Mucosa of descending colon (tissue), 3 donors: ENCODE data around the gene PICK1. TPM values are rescaled to one million over a fixed set of nuclear protein-coding genes. Genes with fewer than 3 reads are reported as not detected.

Experiments used
- ATAC-seq: fragments of 200-7000 bp; cut with Tn5 transposase; one replicate; pipeline ENCODE4 v1.9.1; 2020; ENCODE audit warnings: mild to moderate bottlenecking, moderate library complexity
- DNase-seq, 3 donors: peaks; one replicate each; pipeline ENCODE4 v3.0.0-alpha.2; 2020
- H3K36me3 ChIP-seq: fragments of 200-600 bp; one replicate; pipeline ENCODE4 v1.8.0; 2021; ENCODE audit warnings: low read depth, mild to moderate bottlenecking
- H3K4me1 ChIP-seq: fragments of 200-600 bp; one replicate; pipeline ENCODE4 v1.8.0; 2021; ENCODE audit warnings: low read depth, mild to moderate bottlenecking
- H3K4me3 ChIP-seq: fragments of 200-600 bp; one replicate; pipeline ENCODE4 v1.8.0; 2021; ENCODE audit warnings: mild to moderate bottlenecking
- H3K9me3 ChIP-seq: fragments of 200-600 bp; one replicate; pipeline ENCODE4 v1.8.0; 2021; ENCODE audit warnings: mild to moderate bottlenecking
- CTCF ChIP-seq: fragments of 200-600 bp; IDR thresholded peaks from one replicate; pipeline ENCODE4 v1.8.0; 2022; ENCODE audit warnings: antibody characterized with exemption, mild to moderate bottlenecking
- intact Hi-C, 2 donors: fragments of 100-400 bp; cut with DNase I in 1 of 2; cut with micrococcal nuclease in 1 of 2; formaldehyde crosslinking; loops; one replicate each; pipeline versions ENCODE4 v1.11.0 to v1.11.1; 2022; cut with DNase I, micrococcal nuclease
- total RNA-seq, 3 donors: library from RNA; stranded (reverse); fragmentation: NEBNext Ultra II Directional in 2 of 3; extraction: Animal tissue kit (Norgen Biotek cat#: 25700) in 2 of 3; gene quantifications; one replicate each; pipeline versions ENCODE4 v1.2.1 to v1.2.4, GENCODE V29; 2021 to 2023
- donor health status: DM: no; HTN: no; CAD: no; lungs with moderate emphysema.
- donor health status: DM: no; HTN: no; CAD: no.
- donor health status: DM: no; HTN: yes; CAD: no.

The PICK1 gene
- total RNA-seq, 3 donors from 2014 or later: 30.9 to 40.7 (median 37.9) TPM

- DNase-seq (no peak), ATAC-seq (no peak)
- Histone ChIP-seq H3K9me3 (no peaks in the 10 kb centered on the region), H3K4me3 (no peak overlapping the region), H3K4me1 (no peaks in the 10 kb centered on the region), H3K36me3 (no peaks in the 10 kb centered on the region)
- TF ChIP-seq CTCF: no peak
- intact Hi-C loops: no loop called here
These were observed 6.5 kb upstream of the PICK1 start for GRCh38 chr22:38050720-38051119.

- no peak for TF ChIP-seq CTCF
- DNase-seq: no peak
- intact Hi-C loops: no loop called here
- Histone ChIP-seq H3K4me1 (no peaks in the 10 kb centered on the region), H3K36me3 (no peaks in the 10 kb centered on the region), H3K9me3 (no peaks in the 10 kb centered on the region), H3K4me3 (no peak overlapping the region)
- ATAC-seq: no peak
These were observed 5.9 kb upstream of the PICK1 start for GRCh38 chr22:38051261-38051660.

DNA sequence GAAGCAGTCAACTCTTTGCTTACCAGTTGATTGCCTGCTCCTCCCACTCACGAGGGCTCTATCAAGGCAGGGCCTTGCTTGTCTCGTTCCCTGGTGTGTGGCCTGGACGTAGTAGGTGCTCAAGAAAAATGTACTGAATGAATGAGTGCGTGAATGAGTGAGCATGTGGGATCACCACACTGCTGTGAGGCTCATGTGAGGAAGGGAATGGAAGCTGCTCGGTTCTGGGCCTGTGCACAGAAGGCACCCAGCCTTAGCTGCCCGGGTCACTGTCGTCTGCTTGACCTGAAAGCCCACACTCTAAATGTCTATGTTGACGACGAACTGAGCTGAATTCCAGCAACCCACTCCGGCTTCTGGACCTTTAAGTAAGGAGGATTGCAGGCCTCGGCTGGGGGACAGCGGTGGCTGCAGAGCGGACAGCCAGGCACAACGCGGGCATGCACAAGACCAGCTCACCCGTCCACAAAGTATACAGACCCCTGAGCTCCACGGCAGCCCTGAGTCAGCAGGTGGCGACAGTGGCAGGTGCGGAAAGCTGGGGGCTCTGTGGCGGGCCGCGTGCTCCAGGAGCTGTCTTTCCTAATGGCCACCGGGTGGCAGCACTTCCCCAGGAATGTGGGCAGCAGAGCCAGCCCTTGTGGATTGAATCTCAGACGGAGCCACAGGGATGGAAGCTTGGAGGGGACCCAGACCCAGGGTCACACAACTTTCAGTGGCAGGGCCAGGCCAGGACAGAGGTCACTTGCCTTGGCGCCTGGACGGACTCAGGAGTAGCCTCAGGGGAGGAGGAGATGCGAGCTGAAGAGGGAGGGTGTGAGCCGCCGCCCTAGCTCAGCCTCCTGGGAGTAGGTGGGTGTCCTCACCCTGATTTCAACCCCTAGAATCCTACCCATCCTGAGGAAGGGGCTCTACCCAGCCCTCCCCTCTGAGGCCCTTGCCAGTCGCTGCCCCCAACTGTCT lies 5.0 kb upstream of the PICK1 start:
- H3K4me3 ChIP-seq: no peak overlapping the region
- TF ChIP-seq CTCF: peak; percentile 83
- no peaks in the 10 kb centered on the region for H3K4me1 ChIP-seq
- DNase-seq: peak; percentile 80 to 81 (median 81)
- peak; percentile 79 for ATAC-seq
- no peaks in the 10 kb centered on the region for H3K9me3 ChIP-seq
- intact Hi-C loops: no loop called here
- no peaks in the 10 kb centered on the region for H3K36me3 ChIP-seq

DNA sequence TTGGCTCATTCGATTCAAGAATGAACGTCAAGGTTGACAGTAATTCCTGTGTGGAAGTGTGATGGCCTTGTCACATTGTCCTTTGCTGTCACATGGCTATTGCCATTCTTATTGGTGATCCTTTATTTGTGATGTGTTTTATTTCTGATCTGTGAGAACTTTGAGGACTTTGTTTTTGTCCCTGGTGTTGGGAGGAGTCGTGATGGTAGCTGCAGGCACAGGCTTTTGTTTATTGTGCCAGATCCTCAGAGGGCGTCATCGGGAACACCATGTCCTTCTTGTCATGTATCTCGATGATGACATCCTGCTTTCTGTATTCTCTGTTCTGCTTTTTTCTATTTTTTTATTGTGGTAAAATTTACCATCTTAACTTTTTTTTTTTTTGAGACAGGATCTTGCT lies 5.6 kb downstream of the PICK1 start:
- DNase-seq: no peak
- Histone ChIP-seq H3K4me1 (peaks cover under 1% of the 10 kb centered on the region), H3K9me3 (no peaks in the 10 kb centered on the region), H3K4me3 (no peak overlapping the region), H3K36me3 (peaks cover 3% of the 10 kb centered on the region)
- ATAC-seq: peak; percentile 29
- intact Hi-C loops: no loop called here
- no peak for TF ChIP-seq CTCF

- intact Hi-C loops: no loop called here
- TF ChIP-seq CTCF: no peak
- DNase-seq: no peak
- Histone ChIP-seq H3K4me3 (no peak overlapping the region), H3K4me1 (no peaks in the 10 kb centered on the region), H3K9me3 (no peaks in the 10 kb centered on the region), H3K36me3 (peaks cover 3% of the 10 kb centered on the region)
- no peak for ATAC-seq
These were observed 8.3 kb downstream of the PICK1 start for GRCh38 chr22:38065539-38065938.
